WTC11 (cell line): ENCODE data around the gene BCAP29.

ENCODE experiments used
- NFYB ChIP-seq: sonication (generic); formaldehyde crosslinking; conservative IDR thresholded peaks from 2 replicates; pipeline ENCODE4 v1.8.0; 2022; ENCODE audit warnings: low read depth, missing genetic modification reagents
- SP1 ChIP-seq: sonication (generic); formaldehyde crosslinking; conservative IDR thresholded peaks from 2 replicates; pipeline ENCODE4 v1.8.1; 2022; ENCODE audit warnings: missing genetic modification reagents
- ZNF263 ChIP-seq: sonication (generic); formaldehyde crosslinking; IDR thresholded peaks from 2 replicates; pipeline ENCODE4 v1.8.1; 2022; ENCODE audit warnings: low read depth, mild to moderate bottlenecking, moderate library complexity, missing genetic modification reagents
- TF ChIP-seq, protein P1 (sequence below): fragments of 200-600 bp; IDR thresholded peaks from 2 replicates; pipeline ENCODE4 v1.8.0; 2022; ENCODE audit warnings: antibody characterized with exemption
- TF ChIP-seq, protein P2 (sequence below): sonication (generic); formaldehyde crosslinking; IDR thresholded peaks from 2 replicates; pipeline ENCODE4 v1.8.0; 2022; ENCODE audit warnings: mild to moderate bottlenecking, missing genetic modification reagents

DNA sequence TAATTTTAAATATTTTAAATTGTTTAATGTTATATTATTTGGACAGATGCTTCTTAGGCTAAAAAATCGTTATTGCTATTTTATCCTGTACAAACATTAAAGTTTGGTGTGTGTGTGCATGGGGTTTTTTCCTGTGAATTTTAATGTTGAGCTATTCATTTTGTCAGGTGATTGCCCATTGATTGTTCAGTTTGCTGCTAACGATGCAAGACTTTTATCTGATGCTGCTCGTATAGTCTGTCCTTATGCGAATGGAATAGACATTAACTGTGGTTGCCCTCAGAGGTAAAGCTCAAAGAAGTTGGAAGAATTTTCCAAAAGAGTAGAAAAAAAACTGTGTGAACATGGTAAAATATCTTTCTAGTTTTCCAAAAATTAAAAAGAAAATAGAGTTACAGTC is 6.5 kb upstream of the BCAP29 start:
- TF ChIP-seq SP1 (CRISPR knock-in tag) = no peak
- TF ChIP-seq, protein P1, sequence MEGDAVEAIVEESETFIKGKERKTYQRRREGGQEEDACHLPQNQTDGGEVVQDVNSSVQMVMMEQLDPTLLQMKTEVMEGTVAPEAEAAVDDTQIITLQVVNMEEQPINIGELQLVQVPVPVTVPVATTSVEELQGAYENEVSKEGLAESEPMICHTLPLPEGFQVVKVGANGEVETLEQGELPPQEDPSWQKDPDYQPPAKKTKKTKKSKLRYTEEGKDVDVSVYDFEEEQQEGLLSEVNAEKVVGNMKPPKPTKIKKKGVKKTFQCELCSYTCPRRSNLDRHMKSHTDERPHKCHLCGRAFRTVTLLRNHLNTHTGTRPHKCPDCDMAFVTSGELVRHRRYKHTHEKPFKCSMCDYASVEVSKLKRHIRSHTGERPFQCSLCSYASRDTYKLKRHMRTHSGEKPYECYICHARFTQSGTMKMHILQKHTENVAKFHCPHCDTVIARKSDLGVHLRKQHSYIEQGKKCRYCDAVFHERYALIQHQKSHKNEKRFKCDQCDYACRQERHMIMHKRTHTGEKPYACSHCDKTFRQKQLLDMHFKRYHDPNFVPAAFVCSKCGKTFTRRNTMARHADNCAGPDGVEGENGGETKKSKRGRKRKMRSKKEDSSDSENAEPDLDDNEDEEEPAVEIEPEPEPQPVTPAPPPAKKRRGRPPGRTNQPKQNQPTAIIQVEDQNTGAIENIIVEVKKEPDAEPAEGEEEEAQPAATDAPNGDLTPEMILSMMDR = no peak
- no peak for TF ChIP-seq NFYB (CRISPR knock-in tag)
- TF ChIP-seq ZNF263 (CRISPR knock-in tag) = no peak
- TF ChIP-seq, protein P2, sequence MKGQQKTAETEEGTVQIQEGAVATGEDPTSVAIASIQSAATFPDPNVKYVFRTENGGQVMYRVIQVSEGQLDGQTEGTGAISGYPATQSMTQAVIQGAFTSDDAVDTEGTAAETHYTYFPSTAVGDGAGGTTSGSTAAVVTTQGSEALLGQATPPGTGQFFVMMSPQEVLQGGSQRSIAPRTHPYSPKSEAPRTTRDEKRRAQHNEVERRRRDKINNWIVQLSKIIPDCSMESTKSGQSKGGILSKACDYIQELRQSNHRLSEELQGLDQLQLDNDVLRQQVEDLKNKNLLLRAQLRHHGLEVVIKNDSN (CRISPR knock-in tag) = no peak
